Mucosa of stomach (tissue), 1 donor: Measurements from ENCODE around the gene PLXNB3.

ENCODE experiments used
- H3K27me3 ChIP-seq: one replicate; pipeline ENCODE4 v1.7.0; 2013; ENCODE audit warnings: mild to moderate bottlenecking, low read length; ENCODE audit not compliant: control insufficient read depth, insufficient read depth
- H3K36me3 ChIP-seq: one replicate; pipeline ENCODE4 v1.7.0; 2013; ENCODE audit warnings: low read length; ENCODE audit not compliant: control insufficient read depth, insufficient read depth
- H3K4me1 ChIP-seq: one replicate; pipeline ENCODE4 v1.7.0; 2013; ENCODE audit warnings: mild to moderate bottlenecking, low read length; ENCODE audit not compliant: control insufficient read depth, insufficient read depth
- H3K4me3 ChIP-seq: one replicate; pipeline ENCODE4 v1.7.0; 2013; ENCODE audit warnings: low read length
- H3K9ac ChIP-seq: one replicate; pipeline ENCODE4 v1.7.0; 2013; ENCODE audit warnings: mild to moderate bottlenecking, low read length, moderate library complexity
- H3K9me3 ChIP-seq: one replicate; pipeline ENCODE4 v1.7.0; 2013; ENCODE audit warnings: mild to moderate bottlenecking, low read length, moderate library complexity; ENCODE audit not compliant: control insufficient read depth
- donor health status: Pancreatic carcinoma.

PLXNB3 gene

GRCh38 chrX:153824348-153824747 lies 60.3 kb downstream of the PLXNB3 start:
- no peaks in the 10 kb centered on the region for H3K9me3 ChIP-seq
- H3K4me3 ChIP-seq, result no peak overlapping the region
- no peaks in the 10 kb centered on the region for H3K36me3 ChIP-seq
- no peak overlapping the region for H3K9ac ChIP-seq
- H3K4me1 ChIP-seq, result no peaks in the 10 kb centered on the region
- H3K27me3 ChIP-seq, result peaks cover 13% of the 10 kb centered on the region

GRCh38 chrX:153825042-153825441 lies 61.0 kb downstream of the PLXNB3 start:
- no peaks in the 10 kb centered on the region for H3K9me3 ChIP-seq
- H3K4me3 ChIP-seq, result no peak overlapping the region
- H3K4me1 ChIP-seq, result no peaks in the 10 kb centered on the region
- peaks cover 20% of the 10 kb centered on the region for H3K27me3 ChIP-seq
- no peaks in the 10 kb centered on the region for H3K36me3 ChIP-seq
- H3K9ac ChIP-seq, result no peak overlapping the region
